ENCODE data around the gene ZNF213.
"Not testable (repeated sequence)": the region's sequence is repeated elsewhere in the genome, so short reads cannot be mapped to it uniquely, and the experiment has no call there.

Gene ZNF213

GRCh38 chr16:3179651-3180050 is 44.8 kb downstream of the ZNF213 start:
- in situ Hi-C loops (cut with MboI; ENCODE audit: low sequenced_read_pairs, unreplicated experiment), result no loop called here
- TF ChIP-seq CTCF (IDR thresholded peaks at IDR 0.05; ENCODE audit: borderline replicate concordance, control extremely low read depth, extremely low read depth, insufficient read depth, missing control alignments), result no peak

GRCh38 chr16:3180445-3180878 is 45.6 kb downstream of the ZNF213 start:
- no peak for DNase-seq (ENCODE audit: low spot score)
- in situ Hi-C loops (cut with MboI; ENCODE audit: low sequenced_read_pairs, unreplicated experiment), result no loop called here

More at GRCh38 chr16:3179651-3180050, 44.8 kb downstream of the ZNF213 start:
- DNase-seq (ENCODE audit: low spot score), result no peak

GRCh38 chr16:3182293-3182607 is 47.4 kb downstream of the ZNF213 start:
- in situ Hi-C loops (cut with MboI; ENCODE audit: low sequenced_read_pairs, unreplicated experiment); DNase-seq (ENCODE audit: low spot score): not testable (repeated sequence)

More at GRCh38 chr16:3180445-3180878, 45.6 kb downstream of the ZNF213 start:
- TF ChIP-seq CTCF (IDR thresholded peaks at IDR 0.05; ENCODE audit: borderline replicate concordance, control extremely low read depth, extremely low read depth, insufficient read depth, missing control alignments), result no peak

GRCh38 chr16:3182608-3183444 is 48.0 kb downstream of the ZNF213 start:
- DNase-seq (ENCODE audit: low spot score), result peak; percentile 65
- in situ Hi-C loops (cut with MboI; ENCODE audit: low sequenced_read_pairs, unreplicated experiment), result no loop called here
- TF ChIP-seq CTCF (IDR thresholded peaks at IDR 0.05; ENCODE audit: borderline replicate concordance, control extremely low read depth, extremely low read depth, insufficient read depth, missing control alignments), result no peak

- no peak for TF ChIP-seq CTCF (IDR thresholded peaks at IDR 0.05; ENCODE audit: borderline replicate concordance, control extremely low read depth, extremely low read depth, insufficient read depth, missing control alignments)
- DNase-seq (ENCODE audit: low spot score), result no peak
- in situ Hi-C loops (cut with MboI; ENCODE audit: low sequenced_read_pairs, unreplicated experiment), result no loop called here
Observed at GRCh38 chr16:3183445-3184139, 48.8 kb downstream of the ZNF213 start.

- no peak for DNase-seq (ENCODE audit: low spot score)
- in situ Hi-C loops (cut with MboI; ENCODE audit: low sequenced_read_pairs, unreplicated experiment), result no loop called here
- no peak for TF ChIP-seq CTCF (IDR thresholded peaks at IDR 0.05; ENCODE audit: borderline replicate concordance, control extremely low read depth, extremely low read depth, insufficient read depth, missing control alignments)
Observed at GRCh38 chr16:3186946-3187690, 52.3 kb downstream of the ZNF213 start.
